Type B pancreatic cell (in vitro differentiated cells): ENCODE data around the gene XRCC1. TPM values are rescaled to one million over a fixed set of nuclear protein-coding genes. Genes with fewer than 3 reads are reported as not detected.
"Not testable (repeated sequence)": the region's sequence is repeated elsewhere in the genome, so short reads cannot be mapped to it uniquely, and the experiment has no call there.

ENCODE experiments used
- DNase-seq: peaks from one replicate; pipeline ENCODE4 v3.0.0; 2021; ENCODE audit warnings: mixed read lengths; ENCODE audit not compliant: unreplicated experiment; ENCODE audit errors: extremely low spot score
- H3K27ac Mint-ChIP-seq: 2 replicates; pipeline ENCODE4 v1.8.0; 2021; ENCODE audit warnings: mild to moderate bottlenecking, mixed read lengths
- H3K27me3 Mint-ChIP-seq: 2 replicates; pipeline ENCODE4 v1.8.0; 2021; ENCODE audit warnings: mixed read lengths
- H3K36me3 Mint-ChIP-seq: 2 replicates; pipeline ENCODE4 v1.8.0; 2021; ENCODE audit warnings: mixed read lengths
- H3K4me1 Mint-ChIP-seq: one replicate; pipeline ENCODE4 v1.8.0; 2021; ENCODE audit warnings: mixed read lengths; ENCODE audit not compliant: unreplicated experiment
- H3K4me3 Mint-ChIP-seq: 2 replicates; pipeline ENCODE4 v1.8.0; 2021; ENCODE audit warnings: mild to moderate bottlenecking, mixed read lengths
- H3K9me3 Mint-ChIP-seq: 2 replicates; pipeline ENCODE4 v1.8.0; 2021; ENCODE audit warnings: mixed read lengths
- CTCF ChIP-seq: fragments of 200-600 bp; sonication (generic); conservative IDR thresholded peaks from 2 replicates; pipeline ENCODE4 v1.5.0; 2021; ENCODE audit warnings: antibody characterized with exemption, mild to moderate bottlenecking
- total RNA-seq: library from RNA; stranded (reverse); gene quantifications from 2 replicates; pipeline ENCODE4 v1.2.1, GENCODE V29; 2021; ENCODE audit warnings: low replicate concordance

XRCC1 gene
- total RNA-seq, 1 donor from 2014 or later, result 63.7 TPM

- Mint-ChIP-seq H3K36me3 (peaks cover 20% of the 10 kb centered on the region), H3K4me1 (peaks cover 26% of the 10 kb centered on the region), H3K27me3 (peaks cover 2% of the 10 kb centered on the region), H3K4me3 (peak overlapping the region; percentile 98), H3K27ac (peak overlapping the region; percentile 93), H3K9me3 (no peaks in the 10 kb centered on the region)
- no peak for DNase-seq
- TF ChIP-seq CTCF, result no peak
Measured at GRCh38 chr19:43594081-43594697, 18.9 kb upstream of the XRCC1 start.

GRCh38 chr19:43592800-43593350 is 17.5 kb upstream of the XRCC1 start:
- DNase-seq, result no peak
- Mint-ChIP-seq H3K4me3 (no peak overlapping the region), H3K27ac (peak overlapping the region; percentile 93), H3K27me3 (peaks cover 2% of the 10 kb centered on the region), H3K36me3 (peaks cover 25% of the 10 kb centered on the region), H3K9me3 (no peaks in the 10 kb centered on the region), H3K4me1 (peaks cover 22% of the 10 kb centered on the region)
- TF ChIP-seq CTCF, result no peak

GRCh38 chr19:43591904-43592772 is 16.8 kb upstream of the XRCC1 start:
- Mint-ChIP-seq H3K27ac (no peak overlapping the region), H3K4me3 (no peak overlapping the region), H3K4me1 (peaks cover 15% of the 10 kb centered on the region), H3K27me3 (peaks cover 2% of the 10 kb centered on the region), H3K9me3 (no peaks in the 10 kb centered on the region), H3K36me3 (peaks cover 25% of the 10 kb centered on the region)
- no peak for TF ChIP-seq CTCF
- no peak for DNase-seq

- no peaks in the 10 kb centered on the region for H3K27me3 Mint-ChIP-seq
- no peak overlapping the region for H3K4me3 Mint-ChIP-seq
- no peak for DNase-seq
- TF ChIP-seq CTCF, result no peak
- H3K27ac Mint-ChIP-seq, result no peak overlapping the region
- peaks cover 10% of the 10 kb centered on the region for H3K4me1 Mint-ChIP-seq
- H3K9me3 Mint-ChIP-seq, result no peaks in the 10 kb centered on the region
- H3K36me3 Mint-ChIP-seq, result peaks cover 35% of the 10 kb centered on the region
Measured at GRCh38 chr19:43589678-43590077, 14.4 kb upstream of the XRCC1 start.

GRCh38 chr19:43589277-43589676 is 13.9 kb upstream of the XRCC1 start:
- H3K9me3 Mint-ChIP-seq, result no peaks in the 10 kb centered on the region

GRCh38 chr19:43587029-43587428 is 11.7 kb upstream of the XRCC1 start:
- H3K4me1 Mint-ChIP-seq, result peaks cover 12% of the 10 kb centered on the region
- H3K36me3 Mint-ChIP-seq, result peaks cover 31% of the 10 kb centered on the region
- not testable (repeated sequence) for H3K27ac Mint-ChIP-seq, H3K4me3 Mint-ChIP-seq, DNase-seq, H3K9me3 Mint-ChIP-seq, H3K27me3 Mint-ChIP-seq

More at GRCh38 chr19:43589277-43589676, 13.9 kb upstream of the XRCC1 start:
- Mint-ChIP-seq H3K4me1 (peaks cover 14% of the 10 kb centered on the region), H3K27ac (no peak overlapping the region), H3K4me3 (no peak overlapping the region), H3K27me3 (no peaks in the 10 kb centered on the region), H3K36me3 (peaks cover 37% of the 10 kb centered on the region)
- TF ChIP-seq CTCF, result no peak
- DNase-seq, result no peak
